CD4-positive, alpha-beta T cell (primary cell): ENCODE data around the gene RBM5. TPM values are rescaled to one million over a fixed set of nuclear protein-coding genes. Genes with fewer than 3 reads are reported as not detected.

ENCODE experiments used
- ATAC-seq: fragments of 200-7000 bp; cut with Tn5 transposase; one replicate; pipeline ENCODE4 v1.10.0; 2022; ENCODE audit warnings: mild to moderate bottlenecking; ENCODE audit not compliant: poor library complexity
- CTCF ChIA-PET: fragments of 350-600 bp; sonication (Branson Sonifier 250); formaldehyde crosslinking; loops from one replicate; lab custom pipeline; 2021; ENCODE audit warnings: antibody characterized with exemption, inconsistent platforms; lab: Charles Lee
- POLR2A ChIA-PET: fragments of 350-600 bp; sonication (Branson Sonifier 250); formaldehyde crosslinking; loops from one replicate; lab custom pipeline; 2021; ENCODE audit warnings: antibody characterized with exemption, inconsistent platforms; lab: Charles Lee
- DNase-seq, 14 experiments: peaks; one replicate each; pipeline ENCODE4 v3.0.0-alpha.2; 2013 to 2020; ENCODE audit warnings: mixed read lengths in 2 of 14
- H3K27ac ChIP-seq, 2 donors: one replicate each; pipeline versions ENCODE4 v1.5.1 to v1.7.0; 2013; ENCODE audit warnings: low read length in 2 of 2, low read depth in 1 of 2, mild to moderate bottlenecking in 1 of 2
- H3K27me3 ChIP-seq, 2 experiments: 1 replicate in 1 of 2; 2 replicates in 1 of 2; pipeline versions ENCODE4 v1.6.1 to v1.7.0; 2013; ENCODE audit warnings: low read length in 2 of 2, control low read depth in 1 of 2, mild to moderate bottlenecking in 1 of 2, moderate library complexity in 1 of 2; ENCODE audit not compliant: insufficient read depth in 2 of 2, control insufficient read depth in 1 of 2
- H3K36me3 ChIP-seq: one replicate; pipeline ENCODE4 v1.6.1; 2013; ENCODE audit warnings: low read length, control low read depth; ENCODE audit not compliant: insufficient read depth
- H3K4me1 ChIP-seq: one replicate; pipeline ENCODE4 v1.6.1; 2013; ENCODE audit warnings: low read length, control low read depth; ENCODE audit not compliant: insufficient read depth
- H3K4me3 ChIP-seq: one replicate; pipeline ENCODE4 v1.5.1; 2013; ENCODE audit warnings: mild to moderate bottlenecking, low read length, moderate library complexity
- H3K9me3 ChIP-seq, 2 experiments: 1 replicate in 1 of 2; 2 replicates in 1 of 2; pipeline versions ENCODE4 v1.6.1 to v1.7.0; 2013; ENCODE audit warnings: low read length in 2 of 2, mild to moderate bottlenecking in 2 of 2, control low read depth in 1 of 2, moderate library complexity in 1 of 2; ENCODE audit not compliant: control insufficient read depth in 1 of 2, insufficient read depth in 1 of 2
- H3K27ac Mint-ChIP-seq: one replicate; pipeline ENCODE4 v1.8.0; 2020; ENCODE audit warnings: mixed read lengths
- H3K27me3 Mint-ChIP-seq: one replicate; pipeline ENCODE4 v1.8.0; 2021; ENCODE audit warnings: mixed read lengths
- H3K36me3 Mint-ChIP-seq: one replicate; pipeline ENCODE4 v1.8.0; 2021; ENCODE audit warnings: low read depth, mixed read lengths
- H3K4me1 Mint-ChIP-seq: one replicate; pipeline ENCODE4 v1.8.0; 2021; ENCODE audit warnings: low read depth, mixed read lengths
- H3K4me3 Mint-ChIP-seq: one replicate; pipeline ENCODE4 v1.8.0; 2020; ENCODE audit warnings: mild to moderate bottlenecking, mixed read lengths
- H3K9me3 Mint-ChIP-seq: one replicate; pipeline ENCODE4 v1.8.0; 2020; ENCODE audit warnings: mixed read lengths
- intact Hi-C, 2 experiments: fragments of 100-400 bp; cut with DNase I in 1 of 2; cut with micrococcal nuclease in 1 of 2; formaldehyde crosslinking; loops; one replicate each; pipeline versions ENCODE4 v1.15.1 to v1.9.0; 2023 to 2025; cut with DNase I, micrococcal nuclease
- total RNA-seq, 174 experiments: library from RNA in 2 of 174; stranded (reverse) in 2 of 174; gene quantifications; one replicate each; pipeline ENCODE4 v1.2.3 and lab custom pipeline; 2021 to 2026
- TF ChIP-seq, protein P1 (sequence below): fragments of 200-600 bp; IDR thresholded peaks from one replicate; pipeline ENCODE4 v1.8.0; 2022; ENCODE audit warnings: antibody characterized with exemption, mild to moderate bottlenecking

RBM5 gene
- total RNA-seq, 2 experiments from 2014 or later, result 324 to 330 TPM

GRCh38 chr3:50168388-50168787 is 79.7 kb downstream of the RBM5 start:
- H3K9me3 ChIP-seq, result no peaks in the 10 kb centered on the region
- POLR2A ChIA-PET, result no interaction called here
- H3K36me3 ChIP-seq, result no peaks in the 10 kb centered on the region
- CTCF ChIA-PET, result no interaction called here
- no peak overlapping the region for H3K27ac ChIP-seq
- no peak overlapping the region for H3K4me3 Mint-ChIP-seq
- DNase-seq, result no peak
- no peak for ATAC-seq
- no peak overlapping the region for H3K4me3 ChIP-seq
- H3K9me3 Mint-ChIP-seq, result no peaks in the 10 kb centered on the region
- H3K4me1 ChIP-seq, result peaks cover under 1% of the 10 kb centered on the region
- no peaks in the 10 kb centered on the region for H3K27me3 Mint-ChIP-seq
- TF ChIP-seq, protein P1, sequence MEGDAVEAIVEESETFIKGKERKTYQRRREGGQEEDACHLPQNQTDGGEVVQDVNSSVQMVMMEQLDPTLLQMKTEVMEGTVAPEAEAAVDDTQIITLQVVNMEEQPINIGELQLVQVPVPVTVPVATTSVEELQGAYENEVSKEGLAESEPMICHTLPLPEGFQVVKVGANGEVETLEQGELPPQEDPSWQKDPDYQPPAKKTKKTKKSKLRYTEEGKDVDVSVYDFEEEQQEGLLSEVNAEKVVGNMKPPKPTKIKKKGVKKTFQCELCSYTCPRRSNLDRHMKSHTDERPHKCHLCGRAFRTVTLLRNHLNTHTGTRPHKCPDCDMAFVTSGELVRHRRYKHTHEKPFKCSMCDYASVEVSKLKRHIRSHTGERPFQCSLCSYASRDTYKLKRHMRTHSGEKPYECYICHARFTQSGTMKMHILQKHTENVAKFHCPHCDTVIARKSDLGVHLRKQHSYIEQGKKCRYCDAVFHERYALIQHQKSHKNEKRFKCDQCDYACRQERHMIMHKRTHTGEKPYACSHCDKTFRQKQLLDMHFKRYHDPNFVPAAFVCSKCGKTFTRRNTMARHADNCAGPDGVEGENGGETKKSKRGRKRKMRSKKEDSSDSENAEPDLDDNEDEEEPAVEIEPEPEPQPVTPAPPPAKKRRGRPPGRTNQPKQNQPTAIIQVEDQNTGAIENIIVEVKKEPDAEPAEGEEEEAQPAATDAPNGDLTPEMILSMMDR, result no peak
- H3K27me3 ChIP-seq, result no peaks in the 10 kb centered on the region
- intact Hi-C loops, result loop anchor here in 1 of 2 experiments (10.0 kb wide), 1 partner anchor 226 kb away; no protein-coding TSS in a partner anchor
- H3K27ac Mint-ChIP-seq, result no peak overlapping the region
- no peaks in the 10 kb centered on the region for H3K4me1 Mint-ChIP-seq
- no peaks in the 10 kb centered on the region for H3K36me3 Mint-ChIP-seq

Other genes with a start within 250 kb of the RBM5 start
- gene TRAIP, start 232.4 kb upstream of the RBM5 start, total RNA-seq, result 1 to 10 TPM; 2.4 TPM
- under 1 TPM in 1 of 2 experiments, not detected in 1; 0.28 TPM for gene CAMKV, start 219.0 kb upstream of the RBM5 start, total RNA-seq
- gene MST1R, start 185.0 kb upstream of the RBM5 start, total RNA-seq, result under 1 TPM; 0.55 to 0.89 TPM
- 1 to 10 TPM in 1 of 2 experiments, under 1 TPM in 1; 0.85 to 1.3 TPM for gene MON1A, start 159.1 kb upstream of the RBM5 start, total RNA-seq
- 100 to 1,000 TPM in 1 of 2 experiments, 10 to 100 TPM in 1; 99.3 to 106 TPM for gene RBM6, start 148.8 kb upstream of the RBM5 start, total RNA-seq
- gene SEMA3F, start 66.4 kb downstream of the RBM5 start, total RNA-seq, result 1 to 10 TPM in 1 of 2 experiments, under 1 TPM in 1; 0.22 to 1.1 TPM
- under 1 TPM; 0.11 to 0.28 TPM for gene GNAT1, start 102.7 kb downstream of the RBM5 start, total RNA-seq
- gene SLC38A3, start 116.4 kb downstream of the RBM5 start, total RNA-seq, result 1 to 10 TPM; 1.0 to 1.1 TPM
- 100 to 1,000 TPM; 204 to 217 TPM for gene GNAI2, start 147.3 kb downstream of the RBM5 start, total RNA-seq
- 1 to 10 TPM; 1.9 to 2.0 TPM for gene SEMA3B, start 180.2 kb downstream of the RBM5 start, total RNA-seq
- gene LSMEM2, start 190.2 kb downstream of the RBM5 start, total RNA-seq, result under 1 TPM in 1 of 2 experiments, not detected in 1; 0.22 TPM
- gene IFRD2, start 203.5 kb downstream of the RBM5 start, total RNA-seq, result 10 to 100 TPM; 30.0 to 30.4 TPM
- gene HYAL3, start 210.5 kb downstream of the RBM5 start, total RNA-seq, result 1 to 10 TPM; 3.0 to 3.2 TPM
- gene NAA80, start 210.5 kb downstream of the RBM5 start, total RNA-seq, result 10 to 100 TPM; 47.0 to 48.8 TPM
- under 1 TPM in 1 of 2 experiments, not detected in 1; 0.38 TPM for gene HYAL1, start 214.7 kb downstream of the RBM5 start, total RNA-seq
- 1 to 10 TPM; 1.1 to 1.2 TPM for gene HYAL2, start 233.8 kb downstream of the RBM5 start, total RNA-seq
- gene TUSC2, start 239.3 kb downstream of the RBM5 start, total RNA-seq, result 10 to 100 TPM; 23.1 to 24.7 TPM